ENCODE data around the gene DAPK2. TPM values are rescaled to one million over a fixed set of nuclear protein-coding genes. Genes with fewer than 3 reads are reported as not detected.

DAPK2 gene
- total RNA-seq, 4 donors from 2014 or later, result 47.4 to 105 (median 78.7) TPM

- TF ChIP-seq POLR2A (IDR thresholded peaks at IDR 0.05), result peak in 1 of 2 donors; percentile 22
- peak in 2 of 6 experiments; percentile 22 to 31 for TF ChIP-seq CTCF (IDR thresholded peaks at IDR 0.05)
- WGBS, 2 donors, result 13 to 35% methylated on average over 3 of the region's 3 CpGs
Measured at GRCh38 chr15:64010719-64011118, 35.6 kb downstream of the DAPK2 start.

GRCh38 chr15:64009798-64010261 is 36.5 kb downstream of the DAPK2 start:
- DNase-seq, result no peak
- Histone ChIP-seq H3K4me3 (replicated peaks in 1 of 3) (no peak overlapping the region), H3K9me3 (no peaks in the 10 kb centered on the region), H3K27ac (peak overlapping the region; percentile 19 to 56 (median 47)), H3K36me3 (no peaks in the 10 kb centered on the region), H3K4me1 (peaks cover 27 to 51% of the 10 kb centered on the region in 2 donors), H3K27me3 (no peaks in the 10 kb centered on the region)
- 81 to 86% methylated on average over 4 of the region's 4 CpGs for whole genome bisulfite sequencing, 2 donors
- intact Hi-C loops (cut with DNase I), result no loop called here
- no peak for TF ChIP-seq POLR2A (IDR thresholded peaks at IDR 0.05)
- no peak for TF ChIP-seq CTCF (IDR thresholded peaks at IDR 0.05)

More at GRCh38 chr15:64010719-64011118, 35.6 kb downstream of the DAPK2 start:
- H3K4me3 ChIP-seq (replicated peaks in 1 of 3), result no peak overlapping the region
- H3K27me3 ChIP-seq, result no peaks in the 10 kb centered on the region
- H3K4me1 ChIP-seq, result peaks cover 33 to 53% of the 10 kb centered on the region in 2 donors
- peak; percentile 88 to 91 for DNase-seq
- peak overlapping the region; percentile 21 to 56 (median 47) for H3K27ac ChIP-seq
- H3K9me3 ChIP-seq, result no peaks in the 10 kb centered on the region
- intact Hi-C loops (cut with DNase I), result no loop called here
- H3K36me3 ChIP-seq, result no peaks in the 10 kb centered on the region

DNA sequence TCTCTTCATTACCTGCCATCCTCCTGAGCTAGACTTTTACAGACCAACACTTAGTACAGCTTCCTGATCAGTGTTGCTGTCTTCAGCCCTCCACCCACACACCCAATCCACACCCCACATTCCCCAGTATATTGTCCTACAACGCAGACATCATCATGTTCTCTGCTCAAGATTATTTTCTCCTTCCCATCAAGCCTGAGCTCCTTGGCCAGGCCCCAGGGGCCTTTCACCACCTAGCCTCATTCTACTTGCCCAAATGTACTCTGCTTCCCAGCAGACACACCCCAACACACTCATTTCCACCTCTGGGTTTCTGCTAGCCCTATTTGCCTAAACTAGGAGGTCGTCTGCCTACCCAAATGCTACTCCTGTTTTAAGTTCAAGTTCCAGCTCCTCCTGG is 37.0 kb downstream of the DAPK2 start:
- Histone ChIP-seq H3K9me3 (no peaks in the 10 kb centered on the region), H3K36me3 (no peaks in the 10 kb centered on the region), H3K4me3 (replicated peaks in 1 of 3) (no peak overlapping the region), H3K27ac (peak overlapping the region in 1 of 3 donors; percentile 19), H3K4me1 (peaks cover 24 to 53% of the 10 kb centered on the region in 2 donors), H3K27me3 (no peaks in the 10 kb centered on the region)
- 84 to 90% methylated on average over 2 of the region's 2 CpGs for WGBS, 2 donors
- no peak for DNase-seq
- TF ChIP-seq POLR2A (IDR thresholded peaks at IDR 0.05) (no peak), CTCF (IDR thresholded peaks at IDR 0.05) (no peak)
- intact Hi-C loops (cut with DNase I), result no loop called here

- DNase-seq, result no peak
- no peak for TF ChIP-seq POLR2A (IDR thresholded peaks at IDR 0.05)
- TF ChIP-seq CTCF (IDR thresholded peaks at IDR 0.05), result no peak
- Histone ChIP-seq H3K27me3 (no peaks in the 10 kb centered on the region), H3K27ac (no peak overlapping the region), H3K4me1 (peaks cover 16 to 43% of the 10 kb centered on the region in 2 donors), H3K36me3 (no peaks in the 10 kb centered on the region), H3K9me3 (no peaks in the 10 kb centered on the region), H3K4me3 (replicated peaks in 1 of 3) (no peak overlapping the region)
- intact Hi-C loops (cut with DNase I), result no loop called here
Measured at GRCh38 chr15:64008177-64008576, 38.1 kb downstream of the DAPK2 start.

DNA sequence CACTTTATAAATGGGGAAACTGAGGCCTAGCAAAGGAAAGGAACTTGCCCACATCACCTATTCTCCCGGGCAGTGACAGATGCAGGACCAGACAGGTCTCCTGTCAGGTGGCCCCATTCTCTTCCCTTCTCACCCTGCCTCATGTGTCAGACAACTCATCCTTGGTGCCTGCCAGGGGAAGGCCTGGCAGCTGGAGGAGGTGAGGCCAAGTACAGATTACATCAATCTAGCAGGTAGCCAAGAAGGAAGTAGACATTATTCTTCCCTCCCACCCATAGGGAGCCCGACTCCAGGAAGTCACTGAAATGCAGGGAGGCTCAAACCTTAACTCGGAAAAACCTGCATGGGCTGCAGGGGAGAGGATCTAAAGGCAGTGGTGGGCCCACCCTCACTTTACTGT is 39.6 kb downstream of the DAPK2 start:
- TF ChIP-seq CTCF (IDR thresholded peaks at IDR 0.05) (no peak), POLR2A (IDR thresholded peaks at IDR 0.05) (no peak)
- WGBS, 2 donors, result 89 to 91% methylated on average over 3 of the region's 3 CpGs
- H3K27ac ChIP-seq, result no peak overlapping the region
- no peaks in the 10 kb centered on the region for H3K36me3 ChIP-seq
- H3K4me3 ChIP-seq (replicated peaks in 1 of 3), result no peak overlapping the region
- DNase-seq, result no peak
- H3K27me3 ChIP-seq, result no peaks in the 10 kb centered on the region
- no peaks in the 10 kb centered on the region for H3K9me3 ChIP-seq
- peaks cover 15 to 37% of the 10 kb centered on the region in 2 donors for H3K4me1 ChIP-seq
- intact Hi-C loops (cut with DNase I), result no loop called here
